NK-92 treated with Interleukin-12 subunit alpha and Interleukin-12 subunit beta, amount 100 ng/mL, for 24 hours (cell line): ENCODE data around the gene PDE1A.

Experiments used
- DNase-seq: peaks from one replicate; lab custom pipeline; 2025; lab: John Stamatoyannopoulos, UW

The PDE1A gene

GRCh38 chr2:182197529-182197928 is 229.3 kb downstream of the PDE1A start:
- DNase-seq: no peak

- no peak for DNase-seq
Measured at GRCh38 chr2:182193291-182193690, 233.5 kb downstream of the PDE1A start.

- no peak for DNase-seq
Measured at GRCh38 chr2:182191061-182191460, 235.8 kb downstream of the PDE1A start.

- DNase-seq: no peak
Measured at GRCh38 chr2:182187130-182187529, 239.7 kb downstream of the PDE1A start.

GRCh38 chr2:182186132-182186735 is 240.6 kb downstream of the PDE1A start:
- no peak for DNase-seq

GRCh38 chr2:182182436-182182835 is 244.4 kb downstream of the PDE1A start:
- DNase-seq: no peak

GRCh38 chr2:182181381-182181780 is 245.5 kb downstream of the PDE1A start:
- no peak for DNase-seq

- no peak for DNase-seq
Measured at GRCh38 chr2:182179176-182179575, 247.7 kb downstream of the PDE1A start.

- no peak for DNase-seq
Measured at GRCh38 chr2:182173944-182174622, 252.8 kb downstream of the PDE1A start.

- no peak for DNase-seq
Measured at GRCh38 chr2:182170341-182170740, 256.5 kb downstream of the PDE1A start.

- DNase-seq: no peak
Measured at GRCh38 chr2:182167882-182168281, 259.0 kb downstream of the PDE1A start.

- DNase-seq: no peak
Measured at GRCh38 chr2:182166841-182167240, 260.0 kb downstream of the PDE1A start.

GRCh38 chr2:182166406-182166805 is 260.4 kb downstream of the PDE1A start:
- DNase-seq: no peak

GRCh38 chr2:182165202-182165601 is 261.6 kb downstream of the PDE1A start:
- no peak for DNase-seq

GRCh38 chr2:182164686-182165085 is 262.1 kb downstream of the PDE1A start:
- no peak for DNase-seq

- no peak for DNase-seq
Measured at GRCh38 chr2:182163878-182164277, 263.0 kb downstream of the PDE1A start.

- no peak for DNase-seq
Measured at GRCh38 chr2:182148344-182148743, 278.5 kb downstream of the PDE1A start.

GRCh38 chr2:182144776-182145165 is 282.1 kb downstream of the PDE1A start:
- no peak for DNase-seq

GRCh38 chr2:182144041-182144775 is 282.6 kb downstream of the PDE1A start:
- DNase-seq: no peak

- no peak for DNase-seq
Measured at GRCh38 chr2:182142062-182142461, 284.8 kb downstream of the PDE1A start.

GRCh38 chr2:182134201-182134600 is 292.6 kb downstream of the PDE1A start:
- no peak for DNase-seq

GRCh38 chr2:182133195-182133891 is 293.5 kb downstream of the PDE1A start:
- no peak for DNase-seq

- no peak for DNase-seq
Measured at GRCh38 chr2:182132605-182133004, 294.2 kb downstream of the PDE1A start.
